ENCODE data around the gene UTS2R. TPM values are rescaled to one million over a fixed set of nuclear protein-coding genes. Genes with fewer than 3 reads are reported as not detected.

UTS2R gene
- polyA plus RNA-seq, 3 donors = not detected

DNA sequence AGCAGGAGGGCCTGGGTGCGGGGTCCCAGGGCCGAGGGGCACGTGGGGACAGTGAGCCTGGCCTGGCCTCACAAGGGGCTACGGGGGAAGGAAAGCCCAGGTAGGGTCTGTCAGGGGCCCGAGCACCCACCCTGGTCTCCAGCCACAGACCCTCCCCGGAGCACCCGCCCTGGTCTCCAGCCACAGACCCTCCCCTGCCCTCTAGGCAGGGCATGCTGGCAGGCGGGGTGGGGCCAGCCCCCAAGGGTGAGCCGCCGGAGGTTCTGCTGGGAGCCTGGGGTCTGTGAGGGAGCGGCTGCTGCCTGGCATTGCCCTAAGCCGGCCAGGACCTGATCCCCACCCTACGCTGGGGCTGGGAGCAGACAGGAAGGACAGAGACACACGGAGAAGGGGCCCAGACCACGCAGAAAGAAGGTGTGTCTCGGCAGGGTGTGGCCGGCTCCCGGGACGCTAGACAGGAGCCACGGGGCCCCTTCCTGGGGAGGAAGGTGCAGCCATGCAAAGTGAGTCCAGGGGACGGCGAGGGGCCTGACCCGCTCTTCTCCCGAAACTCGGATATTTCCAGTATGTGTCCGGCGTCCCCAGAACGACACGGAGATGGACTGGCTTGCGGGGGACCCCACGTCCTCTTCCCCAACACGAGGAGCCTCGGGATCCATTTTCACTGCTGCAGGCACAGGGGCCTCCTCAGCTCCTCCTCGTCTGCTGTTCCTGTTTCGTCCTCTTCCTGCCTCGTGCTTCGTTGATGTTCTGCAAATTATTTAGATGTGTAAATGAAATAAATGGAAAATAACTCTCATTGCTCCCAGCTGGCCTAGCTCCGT lies 15.5 kb downstream of the UTS2R start:
- Histone ChIP-seq H3K79me2 (ENCODE audit: insufficient read depth, low read length) (no peaks in the 10 kb centered on the region), H3K4me1 (ENCODE audit: control insufficient read depth in 1 of 2, insufficient read depth in 2 of 2, low read length in 2 of 2) (peaks cover 10 to 11% of the 10 kb centered on the region in 2 donors), H4K20me1 (ENCODE audit: insufficient read depth, low read length) (no peaks in the 10 kb centered on the region), H3K4me3 (replicated peaks in 1 of 3; ENCODE audit: low read depth in 2 of 3, low read length in 3 of 3) (no peak overlapping the region), H2AFZ (ENCODE audit: insufficient read depth, low read depth, low read length, poor library complexity, severe bottlenecking) (peak overlapping the region; percentile 5), H3K9ac (ENCODE audit: insufficient read depth, low read length, poor library complexity, severe bottlenecking) (no peak overlapping the region), H3K27ac (ENCODE audit: low read depth in 1 of 2, low read length in 2 of 2) (no peak overlapping the region), H3K4me2 (replicated peaks; ENCODE audit: extremely low read depth, low read length, poor library complexity, severe bottlenecking) (peak overlapping the region; percentile 25), H3K36me3 (replicated peaks in 1 of 2; ENCODE audit: control insufficient read depth in 1 of 2, insufficient read depth in 2 of 2, low read length in 2 of 2) (peaks cover 0 to 7% of the 10 kb centered on the region in 2 donors), H3K27me3 (ENCODE audit: control insufficient read depth in 2 of 2, insufficient read depth in 2 of 2, low read length in 2 of 2) (peaks cover 0 to 29% of the 10 kb centered on the region in 2 donors), H3K9me3 (replicated peaks in 1 of 2; ENCODE audit: control insufficient read depth in 1 of 2, insufficient read depth in 1 of 2, low read length in 2 of 2) (no peaks in the 10 kb centered on the region)
- H3K9me3 Mint-ChIP-seq = peaks cover 0 to 6% (median 0%) of the 10 kb centered on the region in 7 donors
- peaks cover 14% of the 10 kb centered on the region for H3K4me1 Mint-ChIP-seq
- WGBS (ENCODE audit: insufficient coverage) = 48% methylated on average over 31 of the region's 38 CpGs
- DNase-seq = peak in 1 of 3 donors; percentile 3
- H3K4me3 Mint-ChIP-seq = peak overlapping the region in 1 of 2 donors; percentile 71
- peaks cover 3 to 8% of the 10 kb centered on the region in 2 donors for H3K36me3 Mint-ChIP-seq
- peaks cover 17 to 44% (median 32%) of the 10 kb centered on the region in 3 donors for H3K27me3 Mint-ChIP-seq (ENCODE audit: low read depth in 3 of 3)
- H3K27ac Mint-ChIP-seq = no peak overlapping the region
- intact Hi-C loops (cut with micrococcal nuclease) = no loop called here
- TF ChIP-seq CTCF (IDR thresholded peaks at IDR 0.05) = no peak

GRCh38 chr17:82387705-82388106 lies 16.1 kb downstream of the UTS2R start:
- H2AFZ ChIP-seq (ENCODE audit: insufficient read depth, low read depth, low read length, poor library complexity, severe bottlenecking) = peak overlapping the region; percentile 5
- Mint-ChIP-seq H3K36me3 (peaks cover 10 to 13% of the 10 kb centered on the region in 2 donors), H3K27me3 (ENCODE audit: low read depth in 3 of 3) (peaks cover 15 to 41% (median 32%) of the 10 kb centered on the region in 3 donors), H3K4me1 (peaks cover 14% of the 10 kb centered on the region), H3K9me3 (peaks cover 0 to 6% (median 0%) of the 10 kb centered on the region in 7 donors), H3K4me3 (peak overlapping the region in 1 of 2 donors; percentile 71), H3K27ac (no peak overlapping the region)
- H3K79me2 ChIP-seq (ENCODE audit: insufficient read depth, low read length) = no peaks in the 10 kb centered on the region
- H4K20me1 ChIP-seq (ENCODE audit: insufficient read depth, low read length) = no peaks in the 10 kb centered on the region
- H3K4me2 ChIP-seq (replicated peaks; ENCODE audit: extremely low read depth, low read length, poor library complexity, severe bottlenecking) = peak overlapping the region; percentile 25
- WGBS (ENCODE audit: insufficient coverage) = 80% methylated on average over 2 of the region's 3 CpGs
- intact Hi-C loops (cut with micrococcal nuclease) = no loop called here
- H3K4me1 ChIP-seq (ENCODE audit: control insufficient read depth in 1 of 2, insufficient read depth in 2 of 2, low read length in 2 of 2) = peaks cover 10 to 11% of the 10 kb centered on the region in 2 donors
- TF ChIP-seq CTCF (IDR thresholded peaks at IDR 0.05) = no peak
- H3K4me3 ChIP-seq (replicated peaks in 1 of 3; ENCODE audit: low read depth in 2 of 3, low read length in 3 of 3) = no peak overlapping the region
- H3K27me3 ChIP-seq (ENCODE audit: control insufficient read depth in 2 of 2, insufficient read depth in 2 of 2, low read length in 2 of 2) = peaks cover 0 to 29% of the 10 kb centered on the region in 2 donors
- no peaks in the 10 kb centered on the region for H3K9me3 ChIP-seq (replicated peaks in 1 of 2; ENCODE audit: control insufficient read depth in 1 of 2, insufficient read depth in 1 of 2, low read length in 2 of 2)
- no peak overlapping the region for H3K27ac ChIP-seq (ENCODE audit: low read depth in 1 of 2, low read length in 2 of 2)
- H3K9ac ChIP-seq (ENCODE audit: insufficient read depth, low read length, poor library complexity, severe bottlenecking) = no peak overlapping the region
- H3K36me3 ChIP-seq (replicated peaks in 1 of 2; ENCODE audit: control insufficient read depth in 1 of 2, insufficient read depth in 2 of 2, low read length in 2 of 2) = peaks cover 0 to 13% of the 10 kb centered on the region in 2 donors
- no peak for DNase-seq

All from CD14-positive monocyte (primary cell).